Liver (tissue), 9 donors: ENCODE measurements around the gene SLC35D3. TPM values are rescaled to one million over a fixed set of nuclear protein-coding genes. Genes with fewer than 3 reads are reported as not detected.

ENCODE experiments used
- DNase-seq: peaks from one replicate; pipeline ENCODE4 v3.0.0-alpha.2; 2017; ENCODE audit warnings: low spot score
- H3K27ac ChIP-seq, 2 donors: one replicate each; pipeline ENCODE4 v1.7.0; 2013; ENCODE audit warnings: inconsistent platforms in 2 of 2, low read length in 2 of 2, control low read depth in 1 of 2, low read depth in 1 of 2, mild to moderate bottlenecking in 1 of 2
- H3K27me3 ChIP-seq, 4 donors: one replicate each; pipeline versions ENCODE4 v1.6.1 to v1.7.0; 2013; ENCODE audit warnings: low read length in 3 of 4, inconsistent platforms in 1 of 4, mild to moderate bottlenecking in 1 of 4, moderate library complexity in 1 of 4; ENCODE audit not compliant: control insufficient read depth in 4 of 4, insufficient read depth in 4 of 4
- H3K36me3 ChIP-seq, 4 donors: one replicate each; pipeline versions ENCODE4 v1.6.1 to v1.7.0; 2013; ENCODE audit warnings: low read length in 3 of 4, mild to moderate bottlenecking in 3 of 4, low read depth in 1 of 4, moderate library complexity in 1 of 4; ENCODE audit not compliant: control insufficient read depth in 4 of 4, insufficient read depth in 3 of 4
- H3K4me1 ChIP-seq, 4 donors: one replicate each; pipeline versions ENCODE4 v1.6.1 to v1.7.0; 2013; ENCODE audit warnings: low read length in 3 of 4, mild to moderate bottlenecking in 3 of 4, moderate library complexity in 1 of 4; ENCODE audit not compliant: control insufficient read depth in 4 of 4, insufficient read depth in 4 of 4
- H3K4me3 ChIP-seq, 3 donors: one replicate each; pipeline versions ENCODE4 v1.6.1 to v1.7.0; 2013; ENCODE audit warnings: low read length in 3 of 3, control low read depth in 1 of 3, low read depth in 1 of 3, mild to moderate bottlenecking in 1 of 3
- H3K9ac ChIP-seq, 2 donors: one replicate each; pipeline ENCODE4 v1.7.0; 2013; ENCODE audit warnings: low read length in 2 of 2, mild to moderate bottlenecking in 2 of 2, moderate library complexity in 2 of 2, control low read depth in 1 of 2, low read depth in 1 of 2
- H3K9me3 ChIP-seq, 4 donors: one replicate each; pipeline versions ENCODE4 v1.6.1 to v1.7.0; 2013; ENCODE audit warnings: low read length in 3 of 4; ENCODE audit not compliant: control insufficient read depth in 4 of 4
- CTCF ChIP-seq: fragments of 150-350 bp; IDR thresholded peaks from 2 replicates; pipeline ENCODE4 v1.5.1; 2017; ENCODE audit warnings: improper control_type of control experiment, low read depth, low read length; ENCODE audit not compliant: missing input control
- EGR1 ChIP-seq, 2 donors: IDR thresholded peaks; 2 replicates each; pipeline ENCODE4 v1.6.1; 2016 to 2018; ENCODE audit warnings: antibody characterized with exemption in 2 of 2, low read depth in 2 of 2
- FOXA2 ChIP-seq: IDR thresholded peaks from 2 replicates; pipeline ENCODE4 v1.6.1; 2016; ENCODE audit warnings: antibody characterized with exemption
- GABPA ChIP-seq, 2 donors: IDR thresholded peaks in 1 of 2; conservative IDR thresholded peaks in 1 of 2; 2 replicates each; pipeline ENCODE4 v1.6.1; 2016; ENCODE audit warnings: antibody characterized with exemption in 2 of 2, mild to moderate bottlenecking in 1 of 2, moderate library complexity in 1 of 2
- HNF4A ChIP-seq, 2 donors: conservative IDR thresholded peaks; 2 replicates each; pipeline ENCODE4 v1.6.1; 2016; ENCODE audit warnings: antibody characterized with exemption in 2 of 2, mild to moderate bottlenecking in 2 of 2
- HNF4G ChIP-seq: IDR thresholded peaks from 2 replicates; pipeline ENCODE4 v1.6.1; 2016; ENCODE audit warnings: antibody characterized with exemption
- JUND ChIP-seq, 2 donors: IDR thresholded peaks; 2 replicates each; pipeline ENCODE4 v1.6.1; 2016; ENCODE audit warnings: antibody characterized with exemption in 2 of 2
- RAD21 ChIP-seq, 2 donors: IDR thresholded peaks; 2 replicates each; pipeline ENCODE4 v1.6.1; 2016; ENCODE audit warnings: antibody characterized with exemption in 2 of 2, mild to moderate bottlenecking in 2 of 2
- RXRA ChIP-seq, 2 donors: IDR thresholded peaks; 2 replicates each; pipeline ENCODE4 v1.6.1; 2017 to 2018; ENCODE audit warnings: antibody characterized with exemption in 2 of 2, mild to moderate bottlenecking in 1 of 2
- SP1 ChIP-seq: IDR thresholded peaks from 2 replicates; pipeline ENCODE4 v1.6.1; 2018; ENCODE audit warnings: antibody characterized with exemption, mild to moderate bottlenecking
- TAF1 ChIP-seq: conservative IDR thresholded peaks from 2 replicates; pipeline ENCODE4 v1.6.1; 2016; ENCODE audit warnings: antibody characterized with exemption, mild to moderate bottlenecking
- YY1 ChIP-seq: IDR thresholded peaks from 2 replicates; pipeline ENCODE4 v1.6.1; 2016; ENCODE audit warnings: antibody characterized with exemption, mild to moderate bottlenecking
- ZBTB33 ChIP-seq: IDR thresholded peaks from 2 replicates; pipeline ENCODE4 v1.6.1; 2016; ENCODE audit warnings: antibody characterized with exemption
- WGBS: extraction: QIAGEN DNeasy Blood & Tissue Kit; methylation state at CpG from one replicate; pipeline ENCODE4 v1.1.7; 2013; 5-methylcytosine and 5-hydroxymethylcytosine counted together
- polyA plus RNA-seq, 2 donors: library from polyadenylated mRNA; stranded (reverse) in 1 of 2; unstranded in 1 of 2; fragments of 200-250 nt in 1 of 2; fragments of >200 nt in 1 of 2; fragmentation: Nextera tagmentation in 1 of 2; extraction: Ambion mirVana in 1 of 2; gene quantifications; one replicate each; pipeline versions ENCODE4 v1.2.1 to v1.2.3, GENCODE V29; 2013 to 2015
- total RNA-seq, 2 donors: library from RNA; depleted of rRNA; stranded (reverse); fragments of >200 nt; gene quantifications; one replicate each; pipeline ENCODE4 v1.2.3, GENCODE V29; 2014
- TF ChIP-seq, protein P1 (sequence below): IDR thresholded peaks from 2 replicates; pipeline ENCODE4 v1.6.1; 2016; ENCODE audit warnings: antibody characterized with exemption
- donor health status: healthy.
- donor health status: healthy.
- donor health status: healthy.
- donor health status: healthy.
- donor health status: healthy.

SLC35D3 gene
- total and polyA plus RNA-seq, 4 donors, result 0.56 TPM; not detected in 3

GRCh38 chr6:136890194-136890839 is 31.8 kb upstream of the SLC35D3 start:
- Histone ChIP-seq H3K4me3 (no peak overlapping the region), H3K27ac (no peak overlapping the region), H3K27me3 (no peaks in the 10 kb centered on the region), H3K9ac (no peak overlapping the region), H3K36me3 (no peaks in the 10 kb centered on the region), H3K4me1 (no peaks in the 10 kb centered on the region), H3K9me3 (no peaks in the 10 kb centered on the region)
- DNase-seq, result no peak
- no peak for TF ChIP-seq HNF4G
- TF ChIP-seq RXRA (IDR thresholded peaks at IDR 0.05), result no peak
- TF ChIP-seq EGR1 (IDR thresholded peaks at IDR 0.05; ENCODE audit: low read depth in 2 of 2), result no peak
- TF ChIP-seq GABPA (IDR thresholded peaks at IDR 0.05 in 1 of 2, conservative IDR thresholded peaks at IDR 0.05 in 1 of 2), result no peak
- no peak for TF ChIP-seq FOXA2
- no peak for TF ChIP-seq RAD21 (IDR thresholded peaks at IDR 0.05)
- TF ChIP-seq YY1, result no peak
- WGBS, result 87% methylated on average over 4 of the region's 4 CpGs

- no peaks in the 10 kb centered on the region for H3K9me3 ChIP-seq
- TF ChIP-seq EGR1 (IDR thresholded peaks at IDR 0.05; ENCODE audit: low read depth in 2 of 2), result no peak
- TF ChIP-seq JUND (IDR thresholded peaks at IDR 0.05), result no peak
- TF ChIP-seq GABPA (IDR thresholded peaks at IDR 0.05 in 1 of 2, conservative IDR thresholded peaks at IDR 0.05 in 1 of 2), result no peak
- TF ChIP-seq HNF4A (conservative IDR thresholded peaks at IDR 0.05), result no peak
- TF ChIP-seq CTCF, result no peak
- TF ChIP-seq HNF4G, result no peak
- TF ChIP-seq, protein P1, sequence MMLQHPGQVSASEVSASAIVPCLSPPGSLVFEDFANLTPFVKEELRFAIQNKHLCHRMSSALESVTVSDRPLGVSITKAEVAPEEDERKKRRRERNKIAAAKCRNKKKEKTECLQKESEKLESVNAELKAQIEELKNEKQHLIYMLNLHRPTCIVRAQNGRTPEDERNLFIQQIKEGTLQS, result no peak
- no peak for TF ChIP-seq TAF1
- no peak for TF ChIP-seq SP1
- TF ChIP-seq FOXA2, result no peak
- TF ChIP-seq RXRA (IDR thresholded peaks at IDR 0.05), result no peak
- TF ChIP-seq ZBTB33, result no peak
- WGBS, result 92% methylated on average over 3 of the region's 3 CpGs
- no peak overlapping the region for H3K9ac ChIP-seq
- H3K4me3 ChIP-seq, result no peak overlapping the region
- DNase-seq, result no peak
- H3K27ac ChIP-seq, result no peak overlapping the region
- H3K4me1 ChIP-seq, result no peaks in the 10 kb centered on the region
- H3K27me3 ChIP-seq, result no peaks in the 10 kb centered on the region
- H3K36me3 ChIP-seq, result no peaks in the 10 kb centered on the region
Measured at GRCh38 chr6:136890986-136891385, 31.1 kb upstream of the SLC35D3 start.

GRCh38 chr6:136893187-136893586 is 28.9 kb upstream of the SLC35D3 start:
- Histone ChIP-seq H3K9me3 (no peaks in the 10 kb centered on the region), H3K4me1 (no peaks in the 10 kb centered on the region), H3K27me3 (no peaks in the 10 kb centered on the region), H3K27ac (no peak overlapping the region), H3K9ac (no peak overlapping the region), H3K4me3 (no peak overlapping the region), H3K36me3 (peaks cover 0 to under 1% (median 0%) of the 10 kb centered on the region in 4 donors)
- DNase-seq, result no peak
- WGBS, result 81% methylated on average over 5 of the region's 5 CpGs
- TF ChIP-seq CTCF, result no peak
- no peak for TF ChIP-seq RXRA (IDR thresholded peaks at IDR 0.05)
- TF ChIP-seq TAF1, result no peak
- no peak for TF ChIP-seq SP1
- TF ChIP-seq YY1, result no peak
- TF ChIP-seq GABPA (IDR thresholded peaks at IDR 0.05 in 1 of 2, conservative IDR thresholded peaks at IDR 0.05 in 1 of 2), result no peak
- TF ChIP-seq FOXA2, result no peak
- no peak for TF ChIP-seq ZBTB33
- no peak for TF ChIP-seq RAD21 (IDR thresholded peaks at IDR 0.05)
